ENCODE data around the gene HIRA.
"Not testable (repeated sequence)": the region's sequence is repeated elsewhere in the genome, so short reads cannot be mapped to it uniquely, and the experiment has no call there.

Gene HIRA

GRCh38 chr22:19373450-19373849 is 58.1 kb downstream of the HIRA start:
- Histone ChIP-seq H3K36me3 (ENCODE audit: control insufficient read depth in 1 of 2, insufficient read depth in 2 of 2, low read length in 2 of 2) (peaks cover 66 to 92% of the 10 kb centered on the region in 2 donors), H3K27ac (ENCODE audit: low read depth, low read length) (no peak overlapping the region), H3K4me3 (ENCODE audit: low read depth in 1 of 2, low read length in 2 of 2) (no peak overlapping the region), H3K4me1 (ENCODE audit: control insufficient read depth in 1 of 2, insufficient read depth in 2 of 2, low read length in 2 of 2) (no peaks in the 10 kb centered on the region), H3K27me3 (ENCODE audit: control insufficient read depth in 1 of 2, insufficient read depth in 2 of 2, low read length in 2 of 2) (no peaks in the 10 kb centered on the region), H3K9ac (ENCODE audit: low read depth in 1 of 2, low read length in 2 of 2) (no peak overlapping the region), H3K9me3 (ENCODE audit: control insufficient read depth in 1 of 2, low read length in 2 of 2) (no peaks in the 10 kb centered on the region)

DNA sequence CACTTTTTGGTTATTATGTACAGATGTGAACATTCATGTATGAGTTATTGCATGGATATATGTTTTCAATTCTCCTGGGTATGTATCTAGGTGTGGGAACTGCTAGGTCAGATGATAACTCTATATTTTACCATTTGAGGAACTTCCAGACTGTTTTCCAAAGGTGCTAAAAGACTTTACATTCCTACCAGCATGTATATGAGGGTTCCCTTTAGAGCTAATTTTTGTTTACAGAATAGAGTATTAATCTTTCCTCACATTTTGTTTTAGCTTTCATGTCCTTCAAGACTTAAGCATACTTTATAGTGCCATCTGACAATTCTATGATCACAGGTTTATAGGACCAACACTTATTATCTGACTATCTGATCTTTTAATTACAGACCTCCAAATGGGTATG is 59.6 kb downstream of the HIRA start:
- Histone ChIP-seq H3K27me3 (ENCODE audit: control insufficient read depth in 1 of 2, insufficient read depth in 2 of 2, low read length in 2 of 2) (no peaks in the 10 kb centered on the region), H3K27ac (ENCODE audit: low read depth, low read length) (no peak overlapping the region), H3K9me3 (ENCODE audit: control insufficient read depth in 1 of 2, low read length in 2 of 2) (no peaks in the 10 kb centered on the region), H3K36me3 (ENCODE audit: control insufficient read depth in 1 of 2, insufficient read depth in 2 of 2, low read length in 2 of 2) (peaks cover 55 to 91% of the 10 kb centered on the region in 2 donors), H3K9ac (ENCODE audit: low read depth in 1 of 2, low read length in 2 of 2) (no peak overlapping the region), H3K4me1 (ENCODE audit: control insufficient read depth in 1 of 2, insufficient read depth in 2 of 2, low read length in 2 of 2) (no peaks in the 10 kb centered on the region), H3K4me3 (ENCODE audit: low read depth in 1 of 2, low read length in 2 of 2) (no peak overlapping the region)

DNA sequence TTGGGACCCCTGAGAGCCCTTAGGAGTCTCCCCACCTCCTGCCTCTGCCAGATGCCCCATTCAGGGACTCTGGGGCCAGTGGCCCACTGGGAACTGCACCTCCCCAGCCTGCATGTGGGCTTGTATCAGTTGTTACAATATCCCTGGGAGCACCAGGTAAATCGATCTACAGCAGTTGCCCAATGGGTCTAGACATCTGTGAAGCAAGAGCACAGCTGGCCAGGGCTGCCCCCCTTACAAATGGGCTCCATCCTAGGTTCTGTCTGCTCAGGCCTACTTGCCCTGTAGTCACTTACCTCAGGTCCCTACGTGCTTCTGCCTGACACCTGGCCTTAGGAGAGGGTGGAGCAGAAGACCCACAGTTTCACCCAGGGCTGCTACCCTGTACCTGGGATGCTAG is 62.7 kb downstream of the HIRA start:
- Histone ChIP-seq H3K27me3 (ENCODE audit: control insufficient read depth in 1 of 2, insufficient read depth in 2 of 2, low read length in 2 of 2) (no peaks in the 10 kb centered on the region), H3K27ac (ENCODE audit: low read depth, low read length) (no peak overlapping the region), H3K4me3 (ENCODE audit: low read depth in 1 of 2, low read length in 2 of 2) (no peak overlapping the region), H3K9ac (ENCODE audit: low read depth in 1 of 2, low read length in 2 of 2) (no peak overlapping the region), H3K36me3 (ENCODE audit: control insufficient read depth in 1 of 2, insufficient read depth in 2 of 2, low read length in 2 of 2) (peaks cover 31 to 79% of the 10 kb centered on the region in 2 donors), H3K4me1 (ENCODE audit: control insufficient read depth in 1 of 2, insufficient read depth in 2 of 2, low read length in 2 of 2) (no peaks in the 10 kb centered on the region), H3K9me3 (ENCODE audit: control insufficient read depth in 1 of 2, low read length in 2 of 2) (no peaks in the 10 kb centered on the region)

DNA sequence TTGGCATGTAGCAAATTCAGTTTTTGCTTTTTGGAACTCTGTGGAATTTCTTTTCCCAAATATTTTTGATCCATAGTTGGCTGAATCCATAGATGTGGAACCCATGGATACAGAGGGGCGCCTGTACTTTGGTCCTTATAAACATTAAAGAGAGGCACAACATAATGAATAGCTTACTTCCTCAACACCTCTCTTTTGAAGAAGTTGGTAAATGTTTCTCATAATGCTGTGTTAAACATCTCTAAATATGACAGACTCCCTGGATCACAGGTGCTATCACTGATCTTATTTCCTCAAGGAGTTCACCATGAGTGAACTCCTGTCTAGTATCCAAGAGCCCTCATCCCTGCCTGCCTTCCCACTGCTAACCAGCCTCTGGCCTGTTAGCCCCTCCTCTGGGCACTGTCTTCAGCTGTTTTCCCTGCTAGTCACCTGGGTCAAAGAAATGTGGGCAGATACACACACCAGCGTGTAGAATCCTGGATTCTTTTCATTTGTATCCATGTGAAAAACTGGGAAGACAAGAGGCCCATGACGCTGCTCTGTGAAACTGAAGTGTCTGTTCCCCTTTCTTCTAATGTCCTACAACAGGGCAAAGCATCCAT is 63.7 kb downstream of the HIRA start:
- Histone ChIP-seq H3K36me3 (ENCODE audit: control insufficient read depth in 1 of 2, insufficient read depth in 2 of 2, low read length in 2 of 2) (peaks cover 23 to 72% of the 10 kb centered on the region in 2 donors), H3K27me3 (ENCODE audit: control insufficient read depth in 1 of 2, insufficient read depth in 2 of 2, low read length in 2 of 2) (no peaks in the 10 kb centered on the region), H3K4me1 (ENCODE audit: control insufficient read depth in 1 of 2, insufficient read depth in 2 of 2, low read length in 2 of 2) (no peaks in the 10 kb centered on the region)

GRCh38 chr22:19363541-19363940 is 68.0 kb downstream of the HIRA start:
- H3K27me3 ChIP-seq (ENCODE audit: control insufficient read depth in 1 of 2, insufficient read depth in 2 of 2, low read length in 2 of 2); H3K9ac ChIP-seq (ENCODE audit: low read depth in 1 of 2, low read length in 2 of 2); H3K27ac ChIP-seq (ENCODE audit: low read depth, low read length); H3K9me3 ChIP-seq (ENCODE audit: control insufficient read depth in 1 of 2, low read length in 2 of 2); H3K4me1 ChIP-seq (ENCODE audit: control insufficient read depth in 1 of 2, insufficient read depth in 2 of 2, low read length in 2 of 2); H3K4me3 ChIP-seq (ENCODE audit: low read depth in 1 of 2, low read length in 2 of 2): not testable (repeated sequence)
- H3K36me3 ChIP-seq (ENCODE audit: control insufficient read depth in 1 of 2, insufficient read depth in 2 of 2, low read length in 2 of 2), result peaks cover 36 to 68% of the 10 kb centered on the region in 2 donors

More for the DNA sequence above, 63.7 kb downstream of the HIRA start:
- no peak overlapping the region for H3K27ac ChIP-seq (ENCODE audit: low read depth, low read length)
- no peak overlapping the region for H3K9ac ChIP-seq (ENCODE audit: low read depth in 1 of 2, low read length in 2 of 2)
- H3K9me3 ChIP-seq (ENCODE audit: control insufficient read depth in 1 of 2, low read length in 2 of 2), result no peaks in the 10 kb centered on the region
- no peak overlapping the region for H3K4me3 ChIP-seq (ENCODE audit: low read depth in 1 of 2, low read length in 2 of 2)

GRCh38 chr22:19361501-19362103 is 69.9 kb downstream of the HIRA start:
- no peaks in the 10 kb centered on the region for H3K9me3 ChIP-seq (ENCODE audit: control insufficient read depth in 1 of 2, low read length in 2 of 2)
- no peaks in the 10 kb centered on the region for H3K27me3 ChIP-seq (ENCODE audit: control insufficient read depth in 1 of 2, insufficient read depth in 2 of 2, low read length in 2 of 2)
- no peak overlapping the region for H3K9ac ChIP-seq (ENCODE audit: low read depth in 1 of 2, low read length in 2 of 2)
- H3K4me1 ChIP-seq (ENCODE audit: control insufficient read depth in 1 of 2, insufficient read depth in 2 of 2, low read length in 2 of 2), result peaks cover 0 to 4% of the 10 kb centered on the region in 2 donors
- no peak overlapping the region for H3K4me3 ChIP-seq (ENCODE audit: low read depth in 1 of 2, low read length in 2 of 2)
- H3K27ac ChIP-seq (ENCODE audit: low read depth, low read length), result no peak overlapping the region
- H3K36me3 ChIP-seq (ENCODE audit: control insufficient read depth in 1 of 2, insufficient read depth in 2 of 2, low read length in 2 of 2), result peaks cover 34 to 69% of the 10 kb centered on the region in 2 donors

DNA sequence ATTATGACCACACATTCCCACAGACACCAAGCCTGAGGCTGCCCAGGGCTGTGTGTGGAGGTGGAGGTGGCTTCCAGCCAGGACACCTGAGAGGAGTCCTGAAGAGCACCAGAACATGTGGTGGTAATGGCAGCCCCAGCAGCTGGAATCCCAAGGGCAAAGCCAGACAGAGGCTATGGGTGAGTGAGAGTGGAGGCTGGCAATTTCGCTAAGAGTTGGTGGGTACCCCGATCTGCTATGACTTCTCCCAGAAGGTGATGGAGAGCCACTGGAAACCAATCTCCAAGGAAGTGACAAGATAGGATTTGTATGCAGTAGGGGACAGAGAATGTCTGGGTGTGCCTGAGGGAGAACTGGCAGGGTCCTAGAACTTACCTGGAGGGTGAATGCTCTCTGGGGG is 70.7 kb downstream of the HIRA start:
- Histone ChIP-seq H3K27me3 (ENCODE audit: control insufficient read depth in 1 of 2, insufficient read depth in 2 of 2, low read length in 2 of 2) (no peaks in the 10 kb centered on the region), H3K9ac (ENCODE audit: low read depth in 1 of 2, low read length in 2 of 2) (no peak overlapping the region), H3K4me3 (ENCODE audit: low read depth in 1 of 2, low read length in 2 of 2) (no peak overlapping the region), H3K9me3 (ENCODE audit: control insufficient read depth in 1 of 2, low read length in 2 of 2) (no peaks in the 10 kb centered on the region), H3K36me3 (ENCODE audit: control insufficient read depth in 1 of 2, insufficient read depth in 2 of 2, low read length in 2 of 2) (peaks cover 38 to 73% of the 10 kb centered on the region in 2 donors), H3K4me1 (ENCODE audit: control insufficient read depth in 1 of 2, insufficient read depth in 2 of 2, low read length in 2 of 2) (peaks cover 0 to 4% of the 10 kb centered on the region in 2 donors), H3K27ac (ENCODE audit: low read depth, low read length) (no peak overlapping the region)

- Histone ChIP-seq H3K4me1 (ENCODE audit: control insufficient read depth in 1 of 2, insufficient read depth in 2 of 2, low read length in 2 of 2) (peaks cover 0 to 4% of the 10 kb centered on the region in 2 donors), H3K36me3 (ENCODE audit: control insufficient read depth in 1 of 2, insufficient read depth in 2 of 2, low read length in 2 of 2) (peaks cover 44 to 78% of the 10 kb centered on the region in 2 donors)
Measured at GRCh38 chr22:19360300-19360792, 71.2 kb downstream of the HIRA start.

GRCh38 chr22:19359554-19360299 is 71.8 kb downstream of the HIRA start:
- Histone ChIP-seq H3K27me3 (ENCODE audit: control insufficient read depth in 1 of 2, insufficient read depth in 2 of 2, low read length in 2 of 2) (no peaks in the 10 kb centered on the region), H3K36me3 (ENCODE audit: control insufficient read depth in 1 of 2, insufficient read depth in 2 of 2, low read length in 2 of 2) (peaks cover 45 to 80% of the 10 kb centered on the region in 2 donors), H3K4me3 (ENCODE audit: low read depth in 1 of 2, low read length in 2 of 2) (no peak overlapping the region), H3K4me1 (ENCODE audit: control insufficient read depth in 1 of 2, insufficient read depth in 2 of 2, low read length in 2 of 2) (peaks cover 0 to 4% of the 10 kb centered on the region in 2 donors), H3K9ac (ENCODE audit: low read depth in 1 of 2, low read length in 2 of 2) (no peak overlapping the region), H3K27ac (ENCODE audit: low read depth, low read length) (no peak overlapping the region), H3K9me3 (ENCODE audit: control insufficient read depth in 1 of 2, low read length in 2 of 2) (no peaks in the 10 kb centered on the region)

More at GRCh38 chr22:19360300-19360792, 71.2 kb downstream of the HIRA start:
- no peak overlapping the region for H3K9ac ChIP-seq (ENCODE audit: low read depth in 1 of 2, low read length in 2 of 2)
- H3K4me3 ChIP-seq (ENCODE audit: low read depth in 1 of 2, low read length in 2 of 2), result no peak overlapping the region
- no peak overlapping the region for H3K27ac ChIP-seq (ENCODE audit: low read depth, low read length)
- no peaks in the 10 kb centered on the region for H3K27me3 ChIP-seq (ENCODE audit: control insufficient read depth in 1 of 2, insufficient read depth in 2 of 2, low read length in 2 of 2)
- H3K9me3 ChIP-seq (ENCODE audit: control insufficient read depth in 1 of 2, low read length in 2 of 2), result no peaks in the 10 kb centered on the region
